ENCODE data around the gene TPST1.

GRCh38 chr7:66157060-66157459 is 48.1 kb upstream of the TPST1 start:
- TF ChIP-seq GATA2 (IDR thresholded peaks at IDR 0.05; ENCODE audit: low read depth, low read length) (no peak), GATA3 (IDR thresholded peaks at IDR 0.05; ENCODE audit: low read depth, low read length) (no peak)
